Muscle layer of colon (tissue), 2 donors: ENCODE results near the gene DOK4.

Experiments
- H3K27ac ChIP-seq: one replicate; pipeline ENCODE4 v1.7.0; 2013; ENCODE audit warnings: low read depth, mild to moderate bottlenecking, low read length, moderate library complexity
- H3K27me3 ChIP-seq, 2 donors: one replicate each; pipeline ENCODE4 v1.7.0; 2013; ENCODE audit warnings: low read length in 2 of 2, mild to moderate bottlenecking in 2 of 2; ENCODE audit not compliant: insufficient read depth in 2 of 2, control insufficient read depth in 1 of 2
- H3K36me3 ChIP-seq: one replicate; pipeline ENCODE4 v1.7.0; 2013; ENCODE audit warnings: mild to moderate bottlenecking, low read length; ENCODE audit not compliant: insufficient read depth
- H3K4me1 ChIP-seq: one replicate; pipeline ENCODE4 v1.7.0; 2013; ENCODE audit warnings: mild to moderate bottlenecking, low read length; ENCODE audit not compliant: insufficient read depth
- H3K4me3 ChIP-seq, 2 donors: one replicate each; pipeline ENCODE4 v1.7.0; 2013; ENCODE audit warnings: low read length in 2 of 2, low read depth in 1 of 2, mild to moderate bottlenecking in 1 of 2, moderate library complexity in 1 of 2
- H3K9ac ChIP-seq: one replicate; pipeline ENCODE4 v1.7.0; 2013; ENCODE audit warnings: low read length
- H3K9me3 ChIP-seq: one replicate; pipeline ENCODE4 v1.7.0; 2013; ENCODE audit warnings: mild to moderate bottlenecking, low read length
- donor health status: abdominal sarcoma.
- donor health status: Adenocarcinoma of cecum.

Gene DOK4

GRCh38 chr16:57529391-57530103 is 43.3 kb upstream of the DOK4 start:
- H3K9ac ChIP-seq, result peak overlapping the region; percentile 11
- no peaks in the 10 kb centered on the region for H3K27me3 ChIP-seq
- no peak overlapping the region for H3K4me3 ChIP-seq
- H3K27ac ChIP-seq, result peak overlapping the region; percentile 10
- peaks cover 43% of the 10 kb centered on the region for H3K4me1 ChIP-seq
- H3K36me3 ChIP-seq, result no peaks in the 10 kb centered on the region
- no peaks in the 10 kb centered on the region for H3K9me3 ChIP-seq

DNA sequence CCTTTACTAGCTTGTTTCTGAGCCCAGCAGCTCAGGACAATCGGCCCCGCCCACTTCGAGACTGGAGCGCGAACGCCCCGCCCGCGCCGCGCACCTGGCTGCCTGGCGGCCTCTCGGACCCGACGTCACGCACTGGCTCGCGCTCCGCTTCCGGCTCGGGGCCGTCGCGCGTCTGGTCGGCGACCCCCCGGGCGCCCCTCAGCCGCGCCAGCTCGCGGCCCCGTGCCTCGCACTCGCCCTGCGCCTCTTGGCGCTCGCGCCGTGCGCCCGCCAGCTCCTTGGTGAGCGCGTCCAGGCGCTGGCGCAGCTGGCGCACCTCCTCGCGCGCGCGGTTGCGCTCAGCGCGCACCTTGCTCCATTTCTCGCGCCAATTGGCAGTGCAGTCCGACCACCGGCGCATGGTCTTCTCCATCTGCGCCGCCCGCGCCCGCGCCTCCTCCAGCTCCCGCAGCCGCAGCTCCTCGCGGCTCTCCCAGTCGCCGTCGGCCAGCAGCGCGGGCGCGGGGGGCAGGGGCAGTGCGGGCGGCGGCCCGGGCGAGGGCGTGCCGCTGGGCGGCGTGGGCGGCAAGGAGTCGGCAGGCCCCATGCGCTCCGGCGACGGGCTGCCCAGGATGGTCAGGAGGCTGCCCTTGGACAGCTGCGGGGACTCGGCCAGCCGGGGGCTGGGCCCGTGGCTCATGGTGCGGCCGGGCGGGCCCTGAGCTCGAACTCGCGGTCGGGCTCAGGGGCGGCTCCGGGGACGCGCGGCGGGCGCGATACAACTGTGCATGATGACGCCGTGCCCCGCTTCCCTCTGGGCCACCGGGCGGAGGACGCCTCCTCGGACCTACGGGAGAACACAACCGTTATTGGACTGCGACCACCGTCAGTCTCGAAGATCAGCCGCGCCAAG is 42.5 kb upstream of the DOK4 start:
- Histone ChIP-seq H3K4me3 (no peak overlapping the region), H3K27ac (no peak overlapping the region), H3K36me3 (no peaks in the 10 kb centered on the region), H3K27me3 (no peaks in the 10 kb centered on the region), H3K4me1 (peaks cover 37% of the 10 kb centered on the region), H3K9me3 (no peaks in the 10 kb centered on the region), H3K9ac (no peak overlapping the region)

DNA sequence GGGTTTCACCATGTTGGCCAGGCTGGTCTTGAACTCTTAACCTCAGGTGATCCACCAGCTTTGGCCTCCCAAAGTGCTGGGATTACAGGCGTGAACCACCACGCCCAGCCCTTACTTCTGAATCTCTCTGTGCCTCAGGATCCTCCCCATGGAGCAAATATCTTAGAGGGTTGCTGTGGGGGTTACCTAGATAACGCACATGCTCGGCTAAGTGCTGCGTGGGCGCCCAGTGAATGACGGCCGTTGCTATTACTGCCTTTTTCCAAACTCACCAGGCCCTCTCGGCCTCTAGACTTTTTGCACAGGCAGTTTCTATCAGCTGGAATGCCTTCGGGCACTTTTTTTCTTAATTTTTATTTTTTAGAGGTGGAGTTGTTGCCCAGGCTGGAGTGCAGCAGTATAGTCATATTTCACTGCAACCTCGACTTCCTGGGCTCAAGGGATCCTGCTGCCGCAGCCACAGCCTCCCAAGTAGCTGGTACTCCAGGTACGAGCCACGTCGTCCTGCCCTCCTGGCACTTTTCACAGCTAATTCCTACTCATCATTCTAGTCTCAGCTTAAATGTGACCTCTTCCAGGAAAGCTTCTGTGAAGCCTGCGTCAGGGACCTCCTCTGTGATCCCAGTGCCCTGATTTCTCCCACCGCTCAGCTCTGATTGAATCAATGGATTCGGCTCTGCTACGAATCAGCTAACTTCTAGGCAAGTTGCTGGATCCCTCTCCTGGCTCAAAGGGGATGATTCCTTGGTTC is 41.5 kb upstream of the DOK4 start:
- H3K9ac ChIP-seq, result no peak overlapping the region
- H3K4me1 ChIP-seq, result peaks cover 27% of the 10 kb centered on the region
- H3K27ac ChIP-seq, result no peak overlapping the region
- H3K36me3 ChIP-seq, result no peaks in the 10 kb centered on the region
- no peak overlapping the region for H3K4me3 ChIP-seq
- no peaks in the 10 kb centered on the region for H3K27me3 ChIP-seq
- no peaks in the 10 kb centered on the region for H3K9me3 ChIP-seq

DNA sequence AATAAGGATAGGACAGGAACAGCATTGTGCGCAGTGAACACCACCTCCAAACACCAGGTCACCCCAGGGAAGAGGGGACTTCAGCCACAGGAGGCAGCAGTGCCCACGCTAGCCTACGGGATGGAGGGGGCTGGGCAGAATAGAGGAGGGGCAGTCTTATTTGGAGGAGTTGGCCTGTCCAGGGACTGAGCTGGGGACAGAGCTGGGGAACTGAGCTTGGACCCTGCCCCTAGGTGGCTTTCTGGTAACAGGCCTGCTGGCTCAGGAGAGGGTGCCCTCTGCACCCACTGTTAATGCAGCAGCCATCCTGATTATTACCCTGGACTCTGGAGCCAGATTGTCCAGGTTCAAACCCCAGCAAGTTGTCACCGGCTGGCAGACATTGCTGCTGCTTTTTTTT is 40.7 kb upstream of the DOK4 start:
- Histone ChIP-seq H3K36me3 (no peaks in the 10 kb centered on the region), H3K4me1 (peaks cover 19% of the 10 kb centered on the region), H3K4me3 (no peak overlapping the region), H3K9ac (no peak overlapping the region), H3K27ac (no peak overlapping the region), H3K27me3 (no peaks in the 10 kb centered on the region), H3K9me3 (no peaks in the 10 kb centered on the region)

GRCh38 chr16:57526498-57526897 is 40.2 kb upstream of the DOK4 start:
- H3K9me3 ChIP-seq, result no peaks in the 10 kb centered on the region
- no peak overlapping the region for H3K4me3 ChIP-seq
- H3K36me3 ChIP-seq, result peaks cover 4% of the 10 kb centered on the region
- H3K27ac ChIP-seq, result no peak overlapping the region
- H3K27me3 ChIP-seq, result no peaks in the 10 kb centered on the region
- H3K9ac ChIP-seq, result no peak overlapping the region
- H3K4me1 ChIP-seq, result peaks cover 14% of the 10 kb centered on the region

DNA sequence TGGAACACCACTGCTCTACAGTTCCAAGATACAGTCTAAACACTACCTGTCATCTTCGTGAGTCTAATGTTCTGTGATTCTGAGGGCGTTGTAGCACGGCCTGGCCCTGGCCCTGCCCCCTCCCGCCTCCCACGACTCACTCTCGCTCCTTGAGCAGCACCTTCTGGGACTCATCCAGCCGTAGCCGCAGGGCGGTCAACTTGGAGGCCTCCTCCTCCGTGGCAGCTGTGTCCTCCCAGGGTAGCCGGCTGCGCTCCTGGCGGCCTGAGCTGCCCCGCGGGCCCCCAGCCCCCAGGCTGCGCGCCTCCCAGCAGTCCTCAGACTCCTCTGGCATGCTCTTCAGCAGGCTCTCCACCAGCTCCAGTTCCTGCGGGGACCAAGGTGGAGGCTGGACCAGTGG is 39.5 kb upstream of the DOK4 start:
- H3K4me1 ChIP-seq, result peaks cover 13% of the 10 kb centered on the region
- no peaks in the 10 kb centered on the region for H3K27me3 ChIP-seq
- H3K36me3 ChIP-seq, result peaks cover 4% of the 10 kb centered on the region
- H3K9me3 ChIP-seq, result no peaks in the 10 kb centered on the region
- no peak overlapping the region for H3K27ac ChIP-seq
- no peak overlapping the region for H3K4me3 ChIP-seq
- H3K9ac ChIP-seq, result no peak overlapping the region

GRCh38 chr16:57522960-57523359 is 36.7 kb upstream of the DOK4 start:
- Histone ChIP-seq H3K27me3 (no peaks in the 10 kb centered on the region), H3K9ac (no peak overlapping the region), H3K36me3 (peaks cover 14% of the 10 kb centered on the region), H3K27ac (no peak overlapping the region), H3K4me1 (no peaks in the 10 kb centered on the region), H3K4me3 (no peak overlapping the region), H3K9me3 (no peaks in the 10 kb centered on the region)

DNA sequence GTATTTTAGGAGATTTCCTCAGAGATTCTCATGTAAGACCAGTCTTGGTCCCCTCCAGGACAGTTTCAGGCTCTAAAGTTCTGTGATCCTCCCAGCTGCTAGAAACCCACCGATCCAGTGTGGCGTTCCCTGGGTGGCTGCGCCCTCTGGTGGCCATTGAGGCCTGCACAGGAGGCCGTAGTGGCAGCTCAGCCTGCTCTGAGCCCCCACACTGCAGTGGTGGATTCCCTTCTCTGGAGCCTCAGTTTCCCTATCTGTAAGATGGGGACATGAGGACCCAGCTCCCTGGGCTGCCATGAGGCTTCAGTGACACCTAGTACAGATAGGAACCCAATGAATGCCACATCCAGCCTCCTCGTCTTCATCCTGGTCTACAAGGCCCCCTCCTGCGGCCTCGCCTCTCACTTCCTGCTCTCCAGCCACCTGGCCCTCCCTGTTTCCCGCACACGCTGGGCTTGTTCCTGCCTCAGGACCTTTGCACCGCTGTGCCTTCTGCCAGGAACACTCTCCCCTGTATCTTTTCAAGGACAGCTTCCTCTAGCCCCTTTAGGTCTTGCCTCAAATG is 33.6 kb upstream of the DOK4 start:
- H3K9me3 ChIP-seq, result no peaks in the 10 kb centered on the region
- H3K4me1 ChIP-seq, result no peaks in the 10 kb centered on the region
- no peak overlapping the region for H3K27ac ChIP-seq
- no peak overlapping the region for H3K9ac ChIP-seq
- H3K4me3 ChIP-seq, result no peak overlapping the region
- H3K27me3 ChIP-seq, result no peaks in the 10 kb centered on the region
- H3K36me3 ChIP-seq, result peaks cover 31% of the 10 kb centered on the region

GRCh38 chr16:57518922-57519321 is 32.6 kb upstream of the DOK4 start:
- H3K27me3 ChIP-seq, result no peaks in the 10 kb centered on the region
- no peak overlapping the region for H3K27ac ChIP-seq
- H3K36me3 ChIP-seq, result peaks cover 31% of the 10 kb centered on the region
- H3K4me3 ChIP-seq, result no peak overlapping the region
- H3K9me3 ChIP-seq, result no peaks in the 10 kb centered on the region
- no peak overlapping the region for H3K9ac ChIP-seq
- H3K4me1 ChIP-seq, result no peaks in the 10 kb centered on the region

DNA sequence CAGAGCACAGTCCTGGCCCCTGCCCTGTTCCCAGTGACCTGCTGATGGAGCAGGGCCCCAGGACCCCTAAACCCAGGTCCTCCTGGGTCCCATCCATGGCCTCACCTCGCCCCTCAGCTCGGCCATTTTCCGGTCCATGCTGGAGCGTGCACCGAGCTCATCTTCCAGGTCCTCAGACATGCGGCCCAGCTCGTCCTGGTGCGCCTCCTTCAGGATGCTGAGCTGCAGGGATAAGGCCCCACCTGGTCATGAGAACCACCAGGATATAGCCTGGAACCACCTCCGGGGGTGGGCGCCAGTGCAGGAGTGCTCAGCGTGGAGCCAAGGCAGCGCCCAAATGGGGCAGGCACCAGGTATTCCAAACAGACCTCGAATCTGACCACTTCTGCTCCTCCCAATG is 32.2 kb upstream of the DOK4 start:
- no peak overlapping the region for H3K9ac ChIP-seq
- H3K36me3 ChIP-seq, result peaks cover 31% of the 10 kb centered on the region
- H3K4me1 ChIP-seq, result peaks cover 3% of the 10 kb centered on the region
- no peaks in the 10 kb centered on the region for H3K9me3 ChIP-seq
- no peaks in the 10 kb centered on the region for H3K27me3 ChIP-seq
- no peak overlapping the region for H3K27ac ChIP-seq
- H3K4me3 ChIP-seq, result no peak overlapping the region
